ENCODE results near the gene IGFALS. TPM values are rescaled to one million over a fixed set of nuclear protein-coding genes. Genes with fewer than 3 reads are reported as not detected.
A peak's percentile ranks its signal among the peaks of the same experiment; 100 is the strongest.

Gene IGFALS
- total RNA-seq: not detected

- DNase-seq: no peak
Observed at GRCh38 chr16:1793578-1794220, at the start of gene IGFALS. Gene IGFALS (minus strand): TSS chr16:1793705. CDS start chr16:1793652, 53 bp downstream.

- no peak for DNase-seq
Observed at GRCh38 chr16:1839554-1839953, 46.0 kb upstream of the IGFALS start.

GRCh38 chr16:1834096-1834495, 40.6 kb upstream of the IGFALS start:
- no peak for DNase-seq

GRCh38 chr16:1832838-1833454, 39.4 kb upstream of the IGFALS start:
- DNase-seq: no peak

GRCh38 chr16:1831186-1832075, 37.9 kb upstream of the IGFALS start:
- no peak for DNase-seq

GRCh38 chr16:1830213-1830612, 36.7 kb upstream of the IGFALS start:
- DNase-seq: no peak

GRCh38 chr16:1828645-1829410, 35.3 kb upstream of the IGFALS start:
- DNase-seq: no peak

- peak; percentile 93 for DNase-seq
Observed at GRCh38 chr16:1826691-1827573, 33.4 kb upstream of the IGFALS start, which contains the start of the genes FAHD1 and HAGH. Gene FAHD1 (plus strand): TSS chr16:1827206. CDS start chr16:1827239, 33 bp downstream. Gene HAGH (minus strand): TSS chr16:1826825. CDS start chr16:1826787, 38 bp downstream.

- no peak for DNase-seq
Observed at GRCh38 chr16:1825864-1826690, 32.6 kb upstream of the IGFALS start.

- DNase-seq: no peak
Observed at GRCh38 chr16:1825381-1825863, 31.9 kb upstream of the IGFALS start.

- peak; percentile 20 for DNase-seq
Observed at GRCh38 chr16:1823821-1824220, 30.3 kb upstream of the IGFALS start.

GRCh38 chr16:1822801-1823200, 29.3 kb upstream of the IGFALS start:
- DNase-seq: no peak

- no peak for DNase-seq
Observed at GRCh38 chr16:1821861-1822611, 28.5 kb upstream of the IGFALS start.

GRCh38 chr16:1820946-1821290, 27.4 kb upstream of the IGFALS start:
- DNase-seq: no peak

GRCh38 chr16:1820096-1820945, 26.8 kb upstream of the IGFALS start:
- no peak for DNase-seq

GRCh38 chr16:1819611-1820010, 26.1 kb upstream of the IGFALS start:
- DNase-seq: no peak

- DNase-seq: no peak
Observed at GRCh38 chr16:1818873-1819525, 25.5 kb upstream of the IGFALS start.

All from occipital lobe (tissue), 2 donors.